K562 (cell line): ENCODE measurements around the gene PRKD2. TPM values are rescaled to one million over a fixed set of nuclear protein-coding genes. Genes with fewer than 3 reads are reported as not detected.

Experiments
- FOXJ2 ChIP-seq: fragments of 200-800 bp; sonication (Bioruptor generic); IDR thresholded peaks from 2 replicates; pipeline ENCODE4 v1.6.1; 2016; ENCODE audit warnings: missing genetic modification characterization, missing compliant biosample characterization
- HNRNPL ChIP-seq: fragments of 200-400 bp; formaldehyde crosslinking; IDR thresholded peaks from 2 replicates; pipeline ENCODE4 v1.6.1; 2017; ENCODE audit warnings: low read depth, mild to moderate bottlenecking, low read length
- NCOA2 ChIP-seq, 2 experiments: fragments of 450-650 bp; IDR thresholded peaks; 2 replicates each; pipeline ENCODE4 v1.6.1; 2018; ENCODE audit warnings: mild to moderate bottlenecking in 2 of 2, moderate library complexity in 1 of 2; ENCODE audit not compliant: partially characterized antibody in 2 of 2
- PCBP1 ChIP-seq: fragments of 200-400 bp; formaldehyde crosslinking; IDR thresholded peaks from 2 replicates; pipeline ENCODE4 v1.6.1; 2018; ENCODE audit warnings: mild to moderate bottlenecking, low read depth, low read length; ENCODE audit not compliant: poor library complexity, severe bottlenecking
- TOE1 ChIP-seq, 2 experiments: fragments of 450-650 bp in 1 of 2; sonication (generic) in 1 of 2; formaldehyde crosslinking in 1 of 2; IDR thresholded peaks; 2 replicates each; pipeline versions ENCODE4 v1.7.1 to v1.8.0; 2016 to 2022; ENCODE audit warnings: borderline replicate concordance in 2 of 2, mild to moderate bottlenecking in 2 of 2, antibody characterized with exemption in 1 of 2, inconsistent platforms in 1 of 2, low read depth in 1 of 2, missing genetic modification reagents in 1 of 2, moderate library complexity in 1 of 2
- ZNF644 ChIP-seq: fragments of 200-800 bp; sonication (Bioruptor generic); IDR thresholded peaks from 2 replicates; pipeline ENCODE4 v1.6.1; 2016; ENCODE audit warnings: low read depth, missing genetic modification characterization, missing compliant biosample characterization
- ZNF785 ChIP-seq: fragments of 250-450 bp; sonication (Bioruptor Pico); IDR thresholded peaks from 2 replicates; pipeline ENCODE4 v1.4.0; 2020; ENCODE audit warnings: mild to moderate bottlenecking
- polyA plus RNA-seq, 8 experiments: library from polyadenylated mRNA; depleted of rRNA in 4 of 8; stranded (reverse) in 5 of 8; unstranded in 3 of 8; fragments of >200 nt; fragmentation: Nextera tagmentation in 2 of 8; fragmentation: Illumina TruSeq in 1 of 8; extraction: Ambion mirVana in 2 of 8; extraction: Trizol in 1 of 8; gene quantifications; 2 replicates each; pipeline versions ENCODE4 v1.2.1 to v1.2.3, GENCODE V29; 2011 to 2014; ENCODE audit warnings: inconsistent platforms in 1 of 8, missing spikeins in 1 of 8
- total RNA-seq, 7 experiments: library from RNA; depleted of rRNA in 6 of 7; stranded (reverse); fragments of >200 nt in 6 of 7; fragmentation: Illumina TruSeq in 2 of 7; extraction: Trizol in 2 of 7; gene quantifications; 2 replicates each; pipeline versions ENCODE4 v1.2.1 to v1.2.3, GENCODE V29; 2011 to 2021; ENCODE audit warnings: low replicate concordance in 1 of 7
- TF ChIP-seq, protein P1 (sequence below): fragments of 250-450 bp; sonication (Bioruptor Pico); IDR thresholded peaks from 2 replicates; pipeline ENCODE4 v1.5.0; 2021; ENCODE audit warnings: mild to moderate bottlenecking, borderline replicate concordance
- TF ChIP-seq, protein P2 (sequence below), 3 experiments: fragments of 200-800 bp in 1 of 3; sonication (Bioruptor generic) in 1 of 3; sonication (generic) in 1 of 3; formaldehyde crosslinking in 1 of 3; IDR thresholded peaks; 2 replicates each; pipeline versions ENCODE4 v1.6.1 to v1.8.0; 2016 to 2022; ENCODE audit warnings: mild to moderate bottlenecking in 2 of 3, missing compliant biosample characterization in 2 of 3, missing genetic modification characterization in 2 of 3, missing genetic modification reagents in 1 of 3
- TF ChIP-seq, protein P3 (sequence below): fragments of 450-650 bp; conservative IDR thresholded peaks from 2 replicates; pipeline ENCODE4 v1.6.1; 2016; ENCODE audit warnings: missing genetic modification characterization, low read depth, mild to moderate bottlenecking, missing compliant biosample characterization, moderate library complexity
- TF ChIP-seq, protein P4 (sequence below): IDR thresholded peaks from 2 replicates; pipeline ENCODE4 v1.6.1; 2014; ENCODE audit warnings: antibody characterized with exemption
- TF ChIP-seq, protein P5 (sequence below): sonication (generic); formaldehyde crosslinking; IDR thresholded peaks from 2 replicates; pipeline ENCODE4 v1.8.0; 2022; ENCODE audit warnings: missing genetic modification reagents, mild to moderate bottlenecking, borderline replicate concordance

The PRKD2 gene
- total and polyA plus RNA-seq, 9 of the 15 experiments (the other 6 are each of a cell fraction or from before 2014, with no cell fraction given): 1.8 to 60.0 (median 15.0) TPM

DNA sequence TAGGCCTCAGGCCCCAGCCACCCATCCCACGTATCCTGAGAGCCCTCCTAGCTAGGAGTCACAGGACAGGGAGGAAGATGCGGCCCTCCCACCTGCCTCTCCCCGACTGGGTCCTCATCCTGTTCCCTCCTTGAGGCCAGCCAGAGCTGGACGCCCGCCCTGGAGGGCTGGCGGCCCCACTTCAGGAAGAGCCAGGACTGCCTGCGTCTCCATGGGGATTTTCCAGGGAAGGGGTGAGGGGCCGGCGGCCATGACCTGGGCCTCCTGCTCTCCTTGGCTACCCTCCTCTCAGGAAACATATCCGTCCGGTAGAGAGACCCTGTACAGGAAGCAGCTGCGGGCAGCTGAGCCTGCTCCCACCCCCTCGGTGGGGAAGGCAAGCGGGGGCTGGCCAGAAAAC is 11.3 kb upstream of the PRKD2 start (continued):
- TF ChIP-seq, protein P1, sequence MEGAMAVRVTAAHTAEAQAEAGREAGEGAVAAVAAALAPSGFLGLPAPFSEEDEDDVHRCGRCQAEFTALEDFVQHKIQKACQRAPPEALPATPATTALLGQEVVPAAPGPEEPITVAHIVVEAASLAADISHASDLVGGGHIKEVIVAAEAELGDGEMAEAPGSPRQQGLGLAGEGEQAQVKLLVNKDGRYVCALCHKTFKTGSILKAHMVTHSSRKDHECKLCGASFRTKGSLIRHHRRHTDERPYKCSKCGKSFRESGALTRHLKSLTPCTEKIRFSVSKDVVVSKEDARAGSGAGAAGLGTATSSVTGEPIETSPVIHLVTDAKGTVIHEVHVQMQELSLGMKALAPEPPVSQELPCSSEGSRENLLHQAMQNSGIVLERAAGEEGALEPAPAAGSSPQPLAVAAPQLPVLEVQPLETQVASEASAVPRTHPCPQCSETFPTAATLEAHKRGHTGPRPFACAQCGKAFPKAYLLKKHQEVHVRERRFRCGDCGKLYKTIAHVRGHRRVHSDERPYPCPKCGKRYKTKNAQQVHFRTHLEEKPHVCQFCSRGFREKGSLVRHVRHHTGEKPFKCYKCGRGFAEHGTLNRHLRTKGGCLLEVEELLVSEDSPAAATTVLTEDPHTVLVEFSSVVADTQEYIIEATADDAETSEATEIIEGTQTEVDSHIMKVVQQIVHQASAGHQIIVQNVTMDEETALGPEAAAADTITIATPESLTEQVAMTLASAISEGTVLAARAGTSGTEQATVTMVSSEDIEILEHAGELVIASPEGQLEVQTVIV: no peak
- TF ChIP-seq, protein P2, sequence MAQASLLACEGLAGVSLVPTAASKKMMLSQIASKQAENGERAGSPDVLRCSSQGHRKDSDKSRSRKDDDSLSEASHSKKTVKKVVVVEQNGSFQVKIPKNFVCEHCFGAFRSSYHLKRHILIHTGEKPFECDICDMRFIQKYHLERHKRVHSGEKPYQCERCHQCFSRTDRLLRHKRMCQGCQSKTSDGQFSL (CRISPR knock-in tag; IDR thresholded peaks at IDR 0.05): no peak
- TF ChIP-seq, protein P2 (tag; IDR thresholded peaks at IDR 0.05): no peak
- TF ChIP-seq NCOA2 (IDR thresholded peaks at IDR 0.05; ENCODE audit: partially characterized antibody in 2 of 2): no peak
- no peak for TF ChIP-seq PCBP1
- TF ChIP-seq FOXJ2 (tag): no peak
- TF ChIP-seq, protein P3, sequence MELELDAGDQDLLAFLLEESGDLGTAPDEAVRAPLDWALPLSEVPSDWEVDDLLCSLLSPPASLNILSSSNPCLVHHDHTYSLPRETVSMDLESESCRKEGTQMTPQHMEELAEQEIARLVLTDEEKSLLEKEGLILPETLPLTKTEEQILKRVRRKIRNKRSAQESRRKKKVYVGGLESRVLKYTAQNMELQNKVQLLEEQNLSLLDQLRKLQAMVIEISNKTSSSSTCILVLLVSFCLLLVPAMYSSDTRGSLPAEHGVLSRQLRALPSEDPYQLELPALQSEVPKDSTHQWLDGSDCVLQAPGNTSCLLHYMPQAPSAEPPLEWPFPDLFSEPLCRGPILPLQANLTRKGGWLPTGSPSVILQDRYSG (tag): no peak
- TF ChIP-seq ZNF644 (tag): no peak
- TF ChIP-seq, protein P4, sequence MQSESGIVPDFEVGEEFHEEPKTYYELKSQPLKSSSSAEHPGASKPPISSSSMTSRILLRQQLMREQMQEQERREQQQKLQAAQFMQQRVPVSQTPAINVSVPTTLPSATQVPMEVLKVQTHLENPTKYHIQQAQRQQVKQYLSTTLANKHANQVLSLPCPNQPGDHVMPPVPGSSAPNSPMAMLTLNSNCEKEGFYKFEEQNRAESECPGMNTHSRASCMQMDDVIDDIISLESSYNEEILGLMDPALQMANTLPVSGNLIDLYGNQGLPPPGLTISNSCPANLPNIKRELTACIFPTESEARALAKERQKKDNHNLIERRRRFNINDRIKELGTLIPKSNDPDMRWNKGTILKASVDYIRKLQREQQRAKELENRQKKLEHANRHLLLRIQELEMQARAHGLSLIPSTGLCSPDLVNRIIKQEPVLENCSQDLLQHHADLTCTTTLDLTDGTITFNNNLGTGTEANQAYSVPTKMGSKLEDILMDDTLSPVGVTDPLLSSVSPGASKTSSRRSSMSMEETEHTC: no peak
- no peak for TF ChIP-seq TOE1 (IDR thresholded peaks at IDR 0.05; ENCODE audit: borderline replicate concordance)
- no peak for TF ChIP-seq TOE1 (CRISPR knock-in tag; IDR thresholded peaks at IDR 0.05; ENCODE audit: borderline replicate concordance, low read depth)
- TF ChIP-seq HNRNPL: no peak
- TF ChIP-seq, protein P5, sequence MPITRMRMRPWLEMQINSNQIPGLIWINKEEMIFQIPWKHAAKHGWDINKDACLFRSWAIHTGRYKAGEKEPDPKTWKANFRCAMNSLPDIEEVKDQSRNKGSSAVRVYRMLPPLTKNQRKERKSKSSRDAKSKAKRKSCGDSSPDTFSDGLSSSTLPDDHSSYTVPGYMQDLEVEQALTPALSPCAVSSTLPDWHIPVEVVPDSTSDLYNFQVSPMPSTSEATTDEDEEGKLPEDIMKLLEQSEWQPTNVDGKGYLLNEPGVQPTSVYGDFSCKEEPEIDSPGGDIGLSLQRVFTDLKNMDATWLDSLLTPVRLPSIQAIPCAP (CRISPR knock-in tag): no peak
- TF ChIP-seq ZNF785 (CRISPR knock-in tag): no peak
- TF ChIP-seq, all 486 proteins: peak for 0
